OCI-LY1 (cell line): ENCODE data around the gene MBD2.

ENCODE experiments used
- EZH2 ChIP-seq: fragments of 200-600 bp; sonication (generic), shearing (Covaris generic); IDR thresholded peaks from 2 replicates; pipeline ENCODE4 v1.8.0; 2017; ENCODE audit warnings: borderline replicate concordance, mixed run types, mild to moderate bottlenecking, antibody characterized with exemption, low read length, moderate library complexity, mixed read lengths
- TF ChIP-seq, protein P1 (sequence below): fragments of 200-600 bp; sonication (generic), shearing (Covaris generic); IDR thresholded peaks from 2 replicates; pipeline ENCODE4 v1.5.1; 2017; ENCODE audit warnings: mild to moderate bottlenecking, antibody characterized with exemption, low read length, moderate library complexity, mixed read lengths

DNA sequence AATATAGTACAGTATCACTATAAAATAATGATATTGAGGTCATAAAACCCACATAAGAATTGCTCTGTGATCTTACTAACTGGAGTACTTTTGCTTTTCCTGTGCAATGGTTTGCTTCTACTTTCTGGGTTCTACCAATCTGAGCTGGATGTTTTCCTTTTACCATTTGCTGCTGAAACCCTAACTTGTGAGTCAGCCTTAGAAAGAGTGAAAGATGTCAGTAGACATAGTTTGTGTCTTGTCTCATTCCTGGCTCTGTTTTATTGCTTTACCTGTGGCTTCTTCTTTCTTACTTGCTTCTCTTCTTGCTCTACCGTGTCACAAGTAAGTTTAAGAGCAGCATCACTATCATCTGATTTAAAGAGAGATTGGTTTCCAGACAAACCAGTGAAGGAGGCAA is 61.0 kb downstream of the MBD2 start:
- TF ChIP-seq, protein P1, sequence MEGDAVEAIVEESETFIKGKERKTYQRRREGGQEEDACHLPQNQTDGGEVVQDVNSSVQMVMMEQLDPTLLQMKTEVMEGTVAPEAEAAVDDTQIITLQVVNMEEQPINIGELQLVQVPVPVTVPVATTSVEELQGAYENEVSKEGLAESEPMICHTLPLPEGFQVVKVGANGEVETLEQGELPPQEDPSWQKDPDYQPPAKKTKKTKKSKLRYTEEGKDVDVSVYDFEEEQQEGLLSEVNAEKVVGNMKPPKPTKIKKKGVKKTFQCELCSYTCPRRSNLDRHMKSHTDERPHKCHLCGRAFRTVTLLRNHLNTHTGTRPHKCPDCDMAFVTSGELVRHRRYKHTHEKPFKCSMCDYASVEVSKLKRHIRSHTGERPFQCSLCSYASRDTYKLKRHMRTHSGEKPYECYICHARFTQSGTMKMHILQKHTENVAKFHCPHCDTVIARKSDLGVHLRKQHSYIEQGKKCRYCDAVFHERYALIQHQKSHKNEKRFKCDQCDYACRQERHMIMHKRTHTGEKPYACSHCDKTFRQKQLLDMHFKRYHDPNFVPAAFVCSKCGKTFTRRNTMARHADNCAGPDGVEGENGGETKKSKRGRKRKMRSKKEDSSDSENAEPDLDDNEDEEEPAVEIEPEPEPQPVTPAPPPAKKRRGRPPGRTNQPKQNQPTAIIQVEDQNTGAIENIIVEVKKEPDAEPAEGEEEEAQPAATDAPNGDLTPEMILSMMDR: no peak
- no peak for TF ChIP-seq EZH2
